ENCODE measurements around the gene RACGAP1. TPM values are rescaled to one million over a fixed set of nuclear protein-coding genes. Genes with fewer than 3 reads are reported as not detected.

Gene RACGAP1
- total and polyA plus RNA-seq, 2 of the 8 experiments (the other 6 are each of a cell fraction or from before 2014, with no cell fraction given), result 18.0 to 66.3 TPM

GRCh38 chr12:50041962-50042361 lies 16.7 kb upstream of the RACGAP1 start:
- TF ChIP-seq TAF1 (IDR thresholded peaks at IDR 0.05; ENCODE audit: low read depth, low read length) (no peak), NRF1 (IDR thresholded peaks at IDR 0.05; ENCODE audit: low read depth, low read length) (no peak), CHD2 (IDR thresholded peaks at IDR 0.05; ENCODE audit: low read length) (no peak), CEBPB (IDR thresholded peaks at IDR 0.05; ENCODE audit: low read depth, low read length) (no peak), KDM5A (IDR thresholded peaks at IDR 0.05; ENCODE audit: low read length) (no peak), POLR2AphosphoS5 (IDR thresholded peaks at IDR 0.05; ENCODE audit: low read depth, low read length) (no peak), PHF8 (conservative IDR thresholded peaks at IDR 0.05; ENCODE audit: low read depth, low read length) (no peak), CHD1 (IDR thresholded peaks at IDR 0.05; ENCODE audit: low read depth, low read length) (no peak), NANOG (IDR thresholded peaks at IDR 0.05; ENCODE audit: insufficient read depth, low read depth, low read length, poor library complexity, severe bottlenecking) (no peak)
- Histone ChIP-seq H3K56ac (replicated peaks; ENCODE audit: insufficient read length, low read depth, low read length) (no peak overlapping the region), H3K14ac (ENCODE audit: insufficient read length) (no peak overlapping the region), H4K20me1 (replicated peaks in 1 of 2; ENCODE audit: control insufficient read depth in 1 of 2, insufficient read depth in 2 of 2, low read length in 2 of 2) (no peaks in the 10 kb centered on the region), H3K4me2 (ENCODE audit: insufficient read depth in 1 of 2, low read depth in 2 of 2, low read length in 2 of 2) (no peak overlapping the region), H3K9me3 (ENCODE audit: insufficient read depth in 2 of 2, low read depth in 1 of 2, low read length in 1 of 2) (no peaks in the 10 kb centered on the region), H4K91ac (replicated peaks; ENCODE audit: insufficient read length, low read length) (no peak overlapping the region), H3K4me1 (replicated peaks in 1 of 4; ENCODE audit: control insufficient read depth in 3 of 4, insufficient read depth in 4 of 4, low read length in 3 of 4) (no peaks in the 10 kb centered on the region), H3K79me2 (ENCODE audit: control insufficient read depth in 1 of 2, insufficient read depth in 2 of 2, low read length in 2 of 2) (no peaks in the 10 kb centered on the region), H3K4me3 (ENCODE audit: extremely low read depth in 1 of 4, insufficient read depth in 2 of 4, low read depth in 3 of 4, low read length in 4 of 4) (no peak overlapping the region), H4K5ac (ENCODE audit: insufficient read length, low read depth, low read length) (no peak overlapping the region), H3K9ac (replicated peaks in 1 of 4; ENCODE audit: extremely low read depth in 1 of 4, low read depth in 3 of 4, low read length in 3 of 4) (no peak overlapping the region), H4K8ac (ENCODE audit: extremely low read depth, insufficient read depth, low read length) (no peak overlapping the region), H3K4ac (replicated peaks; ENCODE audit: insufficient read length, low read depth, low read length) (no peak overlapping the region), H2BK5ac (ENCODE audit: low read depth, low read length) (no peak overlapping the region), H3K18ac (ENCODE audit: extremely low read depth, low read length) (no peak overlapping the region), H2AFZ (ENCODE audit: low read length) (no peak overlapping the region), H2BK120ac (replicated peaks; ENCODE audit: low read depth, low read length) (no peak overlapping the region), H3K79me1 (ENCODE audit: low read depth, low read length) (no peaks in the 10 kb centered on the region), H2BK12ac (ENCODE audit: low read depth, low read length) (no peak overlapping the region), H3K27ac (ENCODE audit: low read depth, low read length) (no peak overlapping the region), H2AK5ac (ENCODE audit: low read depth, low read length) (no peak overlapping the region), H3K23me2 (ENCODE audit: low read depth, low read length) (no peaks in the 10 kb centered on the region; the same call in 1 of the 2 replicates), H3K23ac (ENCODE audit: insufficient read length) (no peak overlapping the region), H3K27me3 (replicated peaks in 1 of 4; ENCODE audit: control insufficient read depth in 3 of 4, extremely low read depth in 1 of 4, insufficient read depth in 3 of 4, low read length in 3 of 4) (no peaks in the 10 kb centered on the region; a peak in 2 of 7 replicates), H2BK20ac (ENCODE audit: low read length) (no peak overlapping the region), H2BK15ac (ENCODE audit: low read length) (no peak overlapping the region), H3K36me3 (ENCODE audit: control insufficient read depth in 2 of 4, insufficient read depth in 4 of 4, low read length in 3 of 4) (no peaks in the 10 kb centered on the region)
- POLR2A ChIA-PET (ENCODE audit: partially characterized antibody), result interaction anchor here (1.0 to 5.4 kb wide), 2 partner anchors 9 to 13 kb away, joined by 3 to 19 read pairs; no protein-coding TSS in a partner anchor
- DNase-seq (ENCODE audit: low read depth in 1 of 2, low spot score in 2 of 2), result no peak
- 78% methylated on average over 5 of the region's 5 CpGs; no CpG with 5 or more reads in 1 of the 2 experiments for WGBS, 2 experiments (ENCODE audit: extremely low coverage in 1 of 2, insufficient coverage in 1 of 2, insufficient read length in 1 of 2, insufficient replicate concordance in 2 of 2, low coverage in 1 of 2, low lambda C conversion rate in 2 of 2, missing lambda C conversion rate in 1 of 2)
- no peak for FAIRE-seq
- CTCF ChIA-PET (ENCODE audit: partially characterized antibody), result interaction anchor here (0.6 to 13.4 kb wide), 4 partner anchors 10 to 473 kb away, joined by 3 to 296 read pairs (median 198); partner anchors contain the start of gene AQP6
